H1 (cell line): ENCODE data around the gene UBE3B. TPM values are rescaled to one million over a fixed set of nuclear protein-coding genes. Genes with fewer than 3 reads are reported as not detected.

Experiments
- CBX8 ChIP-seq: fragments of 300-800, 300-1000 bp; sonication (generic); IDR thresholded peaks from 2 replicates; pipeline ENCODE4 v1.7.1; 2016; ENCODE audit warnings: low read depth, low read length, borderline replicate concordance
- CHD7 ChIP-seq: fragments of 300-600 bp; sonication (generic); IDR thresholded peaks from 2 replicates; pipeline ENCODE4 v1.7.1; 2012; ENCODE audit warnings: low read length, moderate library complexity, mild to moderate bottlenecking, inconsistent platforms; ENCODE audit not compliant: insufficient replicate concordance
- EZH2 ChIP-seq: fragments of 200-600 bp; sonication (generic); IDR thresholded peaks from 2 replicates; pipeline ENCODE4 v1.7.1; 2012; ENCODE audit warnings: low read depth, mild to moderate bottlenecking, moderate library complexity, low read length, inconsistent platforms; ENCODE audit not compliant: severe bottlenecking
- GABPA ChIP-seq: IDR thresholded peaks from 2 replicates; pipeline ENCODE4 v1.6.1; 2011; ENCODE audit warnings: mild to moderate bottlenecking, low read length, moderate library complexity, borderline replicate concordance; ENCODE audit not compliant: insufficient read depth
- HDAC6 ChIP-seq: IDR thresholded peaks from one replicate; pipeline ENCODE4 v1.7.1; 2012; ENCODE audit warnings: low read depth, mild to moderate bottlenecking, inconsistent platforms, low read length, moderate library complexity
- JUND ChIP-seq: IDR thresholded peaks from 2 replicates; pipeline ENCODE4 v1.6.1; 2011; ENCODE audit warnings: mild to moderate bottlenecking, improper control_type of control experiment, low read length
- KDM5A ChIP-seq: fragments of 200-600 bp; IDR thresholded peaks from 2 replicates; pipeline ENCODE4 v1.7.1; 2012; ENCODE audit warnings: mild to moderate bottlenecking, low read length, inconsistent platforms, mixed read lengths
- RAD21 ChIP-seq, 2 experiments: IDR thresholded peaks in 1 of 2; conservative IDR thresholded peaks in 1 of 2; 2 replicates each; pipeline ENCODE4 v1.6.1; 2011; ENCODE audit warnings: low read depth in 2 of 2, low read length in 2 of 2, improper control_type of control experiment in 1 of 2, inconsistent platforms in 1 of 2, mild to moderate bottlenecking in 1 of 2, moderate library complexity in 1 of 2
- SP1 ChIP-seq: IDR thresholded peaks from 2 replicates; pipeline ENCODE4 v1.6.1; 2011; ENCODE audit warnings: low read depth, low read length
- USF2 ChIP-seq: IDR thresholded peaks from 2 replicates; pipeline ENCODE4 v1.6.1; 2011; ENCODE audit warnings: low read length, improper control_type of control experiment
- polyA plus RNA-seq, 7 experiments: library from polyadenylated mRNA; depleted of rRNA in 3 of 7; stranded (reverse) in 5 of 7; unstranded in 2 of 7; fragments of >200 nt in 5 of 7; fragments of 200-250 nt in 2 of 7; gene quantifications; 1 replicate in 5 of 7; 2 replicates in 1 of 7; 4 replicates in 1 of 7; pipeline versions ENCODE4 v1.2.1 to v1.2.3, GENCODE V29; 2011 to 2013; ENCODE audit warnings: missing spikeins in 2 of 7, mixed read lengths in 2 of 7
- total RNA-seq: library from RNA; stranded (reverse); fragmentation: NEBNext Ultra II Directional; extraction: Animal tissue kit (Norgen Biotek cat#: 25700); gene quantifications from 2 replicates; pipeline ENCODE4 v1.2.1, GENCODE V29; 2021

UBE3B gene
- total and polyA plus RNA-seq, 2 of the 8 experiments (the other 6 are each of a cell fraction or from before 2014, with no cell fraction given) = 14.0 to 21.1 TPM

- TF ChIP-seq CHD7 = no peak
- TF ChIP-seq USF2 = no peak
- no peak for TF ChIP-seq HDAC6
- TF ChIP-seq EZH2 = no peak
- no peak for TF ChIP-seq JUND
- no peak for TF ChIP-seq GABPA
- TF ChIP-seq CBX8 = no peak
- no peak for TF ChIP-seq SP1
- TF ChIP-seq KDM5A = no peak
- no peak for TF ChIP-seq RAD21 (IDR thresholded peaks at IDR 0.05 in 1 of 2, conservative IDR thresholded peaks at IDR 0.05 in 1 of 2; ENCODE audit: low read depth in 2 of 2, low read length in 2 of 2)
These were observed 77.3 kb downstream of the UBE3B start (continued) for GRCh38 chr12:109554761-109555160.
